Stimulated activated CD4-positive, alpha-beta T cell treated with anti-CD3 and anti-CD28 coated beads, TNF-alpha, amount 100 ng/mL, for 48 hours (primary cell): ENCODE results near the gene TOP3B.

Source experiments
- DNase-seq, 3 donors: peaks; one replicate each; pipeline ENCODE4 v3.0.0-alpha.2; 2020; ENCODE audit warnings: low read depth in 3 of 3

The TOP3B gene

DNA sequence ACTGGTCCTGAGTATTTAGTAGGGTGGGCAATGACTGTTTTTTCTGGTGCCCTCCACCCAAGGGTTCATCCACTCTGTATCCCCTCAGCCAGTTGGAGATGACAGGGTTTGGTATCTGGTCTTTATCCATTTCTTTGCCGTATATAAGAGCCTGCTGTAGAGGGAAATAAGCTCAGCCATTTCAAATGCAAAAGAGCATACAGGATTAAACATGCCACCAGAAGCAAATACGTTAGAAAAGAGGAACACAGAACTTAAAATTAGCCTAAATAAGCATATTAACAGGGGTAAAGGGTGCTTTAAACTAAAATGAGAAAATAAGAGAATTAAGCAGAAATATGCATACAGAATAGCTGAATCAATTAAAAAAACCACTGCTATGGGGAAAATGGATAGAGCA lies 27.8 kb upstream of the TOP3B start:
- no peak for DNase-seq

DNA sequence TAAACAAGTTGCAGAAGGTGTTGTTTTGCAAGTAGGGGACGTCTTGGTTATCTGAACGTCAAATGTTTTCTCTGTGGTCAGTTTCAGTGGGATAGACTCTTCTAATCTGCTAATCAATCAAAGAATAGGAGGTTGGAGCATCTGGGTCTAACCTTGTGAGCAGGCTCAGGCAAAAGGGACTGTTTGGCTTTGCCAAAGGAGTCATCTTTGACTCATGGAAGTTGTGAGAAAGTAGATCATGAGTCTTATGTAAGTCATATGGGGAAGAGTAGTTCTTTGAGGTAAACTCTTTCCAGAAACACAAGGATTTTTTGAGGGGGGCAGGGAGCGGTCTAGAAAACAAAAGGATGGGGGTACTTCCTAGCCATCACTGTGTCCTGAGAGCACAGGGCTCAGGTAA lies 27.1 kb upstream of the TOP3B start:
- no peak for DNase-seq

GRCh38 chr22:22006596-22006990 lies 24.0 kb upstream of the TOP3B start:
- no peak for DNase-seq

DNA sequence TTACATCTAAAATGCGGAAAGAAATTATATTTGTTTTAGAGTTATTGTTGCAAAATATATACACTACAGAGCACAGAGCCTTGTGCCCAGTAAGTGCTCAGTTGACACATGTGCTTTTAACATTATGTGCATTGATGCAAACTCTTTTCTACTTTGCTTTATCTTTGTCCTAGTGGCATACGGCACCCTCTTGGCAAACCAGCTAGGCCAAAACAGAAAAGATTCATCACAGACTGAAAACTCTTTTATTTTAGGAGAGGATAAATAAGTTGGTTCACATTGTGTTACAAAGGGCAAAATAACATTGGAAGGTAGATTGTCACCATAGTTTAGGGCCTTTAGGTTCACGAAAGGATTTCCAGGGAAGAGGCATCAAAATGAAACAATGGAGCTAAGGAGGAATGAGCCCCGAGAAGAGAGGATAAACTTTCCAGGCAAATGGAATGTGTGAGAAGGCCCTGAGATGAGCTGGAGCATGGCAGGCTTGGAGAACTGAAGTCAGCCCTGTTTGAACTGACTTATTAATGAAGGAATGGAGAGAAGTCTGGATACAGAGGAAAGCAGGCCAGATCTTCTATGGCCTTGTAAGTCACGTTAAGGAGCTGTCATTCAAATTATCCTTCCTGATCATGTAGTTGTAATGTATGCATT lies 23.5 kb upstream of the TOP3B start:
- no peak for DNase-seq

- DNase-seq, result no peak
Observed at GRCh38 chr22:22003233-22003632, 20.6 kb upstream of the TOP3B start.

DNA sequence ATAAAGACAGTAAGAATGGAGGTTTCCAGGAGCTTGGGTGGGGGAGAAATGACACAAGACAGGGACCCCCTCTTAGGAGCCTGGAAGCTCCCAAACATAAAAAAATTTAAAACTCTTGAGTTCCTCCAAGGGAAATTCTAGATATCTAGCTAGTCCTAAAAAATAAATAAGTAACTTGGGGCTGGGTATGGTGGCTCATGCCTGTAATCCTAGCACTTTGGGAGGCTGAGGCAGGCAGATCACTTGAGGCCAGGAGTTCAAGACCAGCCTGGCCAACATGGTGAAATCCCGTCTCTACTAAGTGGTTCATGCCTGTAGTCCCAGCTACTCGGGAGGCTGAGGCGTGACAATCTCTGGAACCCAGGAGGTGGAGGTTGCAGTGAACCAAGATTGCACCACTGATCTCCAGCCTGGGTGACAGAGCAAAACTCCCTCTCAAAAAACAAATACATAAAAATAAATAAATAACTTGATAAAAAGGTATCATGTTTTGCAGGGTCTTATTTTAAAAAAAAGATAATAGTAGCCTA lies 20.0 kb upstream of the TOP3B start:
- no peak for DNase-seq

GRCh38 chr22:22001664-22002525 lies 19.3 kb upstream of the TOP3B start:
- DNase-seq, result no peak

DNA sequence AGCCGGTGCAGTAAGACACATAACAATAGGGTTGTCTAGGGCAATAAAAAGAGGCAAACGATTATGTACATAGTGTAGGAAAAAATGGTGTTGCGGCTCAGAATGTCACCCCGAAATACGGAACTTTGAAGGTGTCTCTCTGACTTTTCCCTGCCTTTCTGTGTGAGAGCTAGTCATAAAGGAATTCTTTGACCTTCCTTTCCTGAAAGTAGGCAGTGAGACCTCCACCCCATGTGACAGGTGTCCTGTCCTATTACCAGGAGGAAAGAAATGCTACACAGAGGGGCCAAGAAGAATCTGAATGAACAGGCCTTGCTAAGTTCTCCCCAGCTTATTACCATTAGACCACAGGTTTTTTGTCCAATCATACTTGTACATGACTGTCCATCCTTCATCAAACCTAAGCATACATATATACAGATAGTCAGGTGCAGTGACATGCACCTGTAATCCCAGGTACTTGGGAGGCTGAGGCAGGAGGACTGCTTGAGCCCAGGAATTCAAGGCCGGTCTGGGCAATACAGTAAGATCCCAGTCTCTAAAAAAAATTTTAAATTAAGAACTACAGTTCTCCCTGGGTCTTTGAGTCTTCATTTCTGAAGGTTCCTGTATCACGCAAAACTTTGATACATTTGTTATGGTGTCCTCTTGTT lies 16.1 kb upstream of the TOP3B start:
- DNase-seq, result no peak

- DNase-seq, result no peak
Observed at GRCh38 chr22:21996175-21996720, 13.7 kb upstream of the TOP3B start.

GRCh38 chr22:21995660-21996059 lies 13.1 kb upstream of the TOP3B start:
- DNase-seq, result no peak

DNA sequence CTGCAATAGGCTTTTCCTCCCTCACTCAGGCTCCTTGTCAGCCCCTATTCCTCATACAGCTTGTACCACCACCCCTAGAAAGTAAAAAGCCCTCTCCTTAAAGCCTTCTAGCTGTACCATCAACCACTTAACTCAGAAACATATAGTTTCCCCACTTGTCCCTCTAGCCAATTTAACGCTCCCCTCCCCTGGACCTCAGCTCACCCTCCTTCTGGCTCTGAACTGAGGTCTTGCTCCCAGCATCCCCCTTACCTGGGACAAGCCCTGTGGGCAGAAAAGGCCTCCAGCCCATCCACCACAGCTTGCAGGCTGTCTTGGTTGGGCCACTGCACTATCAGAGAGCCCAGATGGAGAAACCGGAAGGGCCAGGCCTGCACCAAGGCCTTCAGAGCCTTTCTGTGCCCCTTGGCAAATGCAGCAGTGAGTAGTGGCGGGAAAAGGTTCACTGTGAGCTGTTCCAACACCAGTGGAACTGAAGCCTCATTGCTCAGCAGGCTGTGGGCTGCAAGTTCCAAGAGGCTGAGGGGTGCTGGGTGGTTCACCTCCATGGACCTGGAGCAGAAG lies 12.4 kb upstream of the TOP3B start:
- no peak for DNase-seq

GRCh38 chr22:21992593-21993237 lies 10.1 kb upstream of the TOP3B start:
- DNase-seq, result no peak

DNA sequence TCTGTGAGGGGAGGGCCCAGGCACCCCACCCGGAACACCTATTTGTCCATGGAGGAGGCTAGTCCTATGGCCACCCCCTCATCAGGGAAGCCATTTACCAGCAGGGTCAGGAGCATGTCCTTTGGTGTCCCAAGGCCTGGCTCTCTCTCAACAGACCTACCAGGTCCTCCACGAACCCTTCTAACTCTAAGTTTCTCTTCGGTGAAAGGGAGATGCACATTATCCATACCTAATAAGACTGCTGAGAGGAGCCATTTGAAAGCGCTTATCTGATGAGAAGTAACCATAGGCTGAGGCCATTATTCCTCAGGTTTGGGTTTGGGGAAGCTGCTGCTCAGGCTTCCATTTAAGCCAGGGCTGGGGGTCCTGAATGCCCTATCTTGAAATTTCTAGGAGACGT lies 9.2 kb upstream of the TOP3B start:
- no peak for DNase-seq

- DNase-seq, result no peak
Observed at GRCh38 chr22:21991304-21991596, 8.7 kb upstream of the TOP3B start.

GRCh38 chr22:21990445-21991303 lies 8.1 kb upstream of the TOP3B start:
- DNase-seq, result no peak

- DNase-seq, result no peak
Observed at GRCh38 chr22:21989049-21989448, 6.5 kb upstream of the TOP3B start.

GRCh38 chr22:21985214-21985613 lies 2.6 kb upstream of the TOP3B start:
- DNase-seq, result no peak

DNA sequence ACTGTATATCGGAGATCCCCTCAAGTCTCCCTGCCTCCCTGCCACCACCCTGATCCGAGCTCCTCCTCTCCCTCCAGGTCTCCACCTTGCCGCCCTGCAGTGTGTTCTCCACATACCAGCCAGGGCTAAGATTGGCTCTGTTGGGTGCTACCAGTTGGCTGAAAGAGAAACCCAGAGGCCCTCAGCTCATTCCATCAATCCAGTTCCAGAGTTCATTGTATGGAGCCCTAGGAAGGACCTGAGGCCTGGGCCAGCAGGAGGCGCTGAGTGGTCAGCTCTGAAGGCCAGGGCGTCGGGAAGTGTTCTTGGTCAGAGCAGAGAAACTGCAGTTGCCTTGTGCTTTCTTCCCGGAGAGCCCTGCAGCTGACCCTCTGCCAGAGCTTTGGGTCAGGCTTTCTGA lies 2.2 kb upstream of the TOP3B start:
- DNase-seq, result no peak

DNA sequence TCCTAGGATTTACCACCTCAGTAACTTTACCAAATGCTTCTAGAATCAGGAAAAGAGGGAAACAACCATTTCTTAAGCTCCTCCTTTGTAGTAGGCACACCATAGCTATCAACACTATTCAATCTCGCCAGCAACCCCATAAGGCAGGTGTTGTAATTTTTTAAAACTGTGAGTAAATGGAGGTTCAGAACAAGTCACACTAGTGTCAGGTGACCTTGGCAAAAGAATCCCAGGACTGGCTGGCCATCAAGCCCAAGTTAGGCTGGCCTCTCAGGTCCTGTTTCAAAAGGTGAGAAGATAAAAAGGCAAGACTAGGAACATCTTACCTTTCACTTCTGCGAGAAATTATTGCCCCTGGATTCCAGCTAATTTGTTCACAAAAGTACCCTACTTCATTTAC lies 713 bp downstream of the TOP3B start:
- DNase-seq, result no peak

DNA sequence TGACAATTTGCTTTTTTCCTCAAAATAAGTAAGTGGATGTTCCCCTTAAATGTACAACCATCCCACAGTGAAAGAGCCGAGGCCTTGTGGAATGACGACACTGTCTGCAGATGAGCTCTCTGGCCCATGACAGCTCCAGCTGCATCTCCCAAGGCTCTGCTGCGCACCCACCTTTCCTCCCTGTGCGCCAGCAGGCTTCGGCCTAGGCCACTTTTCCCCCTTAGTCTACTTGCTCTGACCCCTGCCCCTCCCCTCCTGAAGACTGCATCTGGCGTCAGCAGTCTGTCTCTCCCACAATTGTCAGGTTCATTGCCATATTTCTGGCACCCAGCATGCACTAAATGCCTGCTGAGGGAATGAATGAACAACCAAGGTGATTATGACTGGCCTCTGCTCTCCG lies 2.0 kb downstream of the TOP3B start:
- no peak for DNase-seq
